Stomach (tissue), 4 donors: Measurements from ENCODE around the gene CPNE1.

Experiments used
- EP300 ChIP-seq: sonication (generic); formaldehyde crosslinking; IDR thresholded peaks from one replicate; pipeline ENCODE4 v1.6.1; 2017; ENCODE audit warnings: antibody characterized with exemption
- TF ChIP-seq, protein P1 (sequence below), 7 experiments: fragments of 450-650 bp in 4 of 7; fragments of 200-600 bp in 3 of 7; sonication (generic) in 3 of 7; IDR thresholded peaks; one replicate each; pipeline ENCODE4 v1.5.1; 2016 to 2019; ENCODE audit warnings: antibody characterized with exemption in 7 of 7, control low read depth in 2 of 7, mild to moderate bottlenecking in 1 of 7

DNA sequence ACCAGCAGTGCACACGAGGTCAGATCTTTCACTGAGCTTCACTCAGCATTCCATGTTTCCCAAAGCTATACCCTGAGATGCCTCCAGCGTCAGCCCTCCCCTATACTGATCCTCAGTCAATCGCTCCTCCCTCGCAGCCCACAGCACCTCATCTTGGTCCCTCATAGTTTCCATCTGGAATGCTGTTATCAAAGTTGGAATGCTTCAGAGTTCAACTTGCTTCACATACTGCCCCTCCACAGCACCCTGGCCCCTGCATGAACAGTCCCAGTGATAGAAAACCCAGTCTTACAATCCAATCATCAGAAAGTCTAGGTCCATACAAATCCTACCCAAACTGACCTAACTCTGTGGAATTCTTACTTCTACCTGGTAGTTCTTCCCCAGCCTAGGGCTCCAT is 29.0 kb downstream of the CPNE1 start:
- TF ChIP-seq, protein P1, sequence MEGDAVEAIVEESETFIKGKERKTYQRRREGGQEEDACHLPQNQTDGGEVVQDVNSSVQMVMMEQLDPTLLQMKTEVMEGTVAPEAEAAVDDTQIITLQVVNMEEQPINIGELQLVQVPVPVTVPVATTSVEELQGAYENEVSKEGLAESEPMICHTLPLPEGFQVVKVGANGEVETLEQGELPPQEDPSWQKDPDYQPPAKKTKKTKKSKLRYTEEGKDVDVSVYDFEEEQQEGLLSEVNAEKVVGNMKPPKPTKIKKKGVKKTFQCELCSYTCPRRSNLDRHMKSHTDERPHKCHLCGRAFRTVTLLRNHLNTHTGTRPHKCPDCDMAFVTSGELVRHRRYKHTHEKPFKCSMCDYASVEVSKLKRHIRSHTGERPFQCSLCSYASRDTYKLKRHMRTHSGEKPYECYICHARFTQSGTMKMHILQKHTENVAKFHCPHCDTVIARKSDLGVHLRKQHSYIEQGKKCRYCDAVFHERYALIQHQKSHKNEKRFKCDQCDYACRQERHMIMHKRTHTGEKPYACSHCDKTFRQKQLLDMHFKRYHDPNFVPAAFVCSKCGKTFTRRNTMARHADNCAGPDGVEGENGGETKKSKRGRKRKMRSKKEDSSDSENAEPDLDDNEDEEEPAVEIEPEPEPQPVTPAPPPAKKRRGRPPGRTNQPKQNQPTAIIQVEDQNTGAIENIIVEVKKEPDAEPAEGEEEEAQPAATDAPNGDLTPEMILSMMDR (IDR thresholded peaks at IDR 0.05), result no peak
- TF ChIP-seq EP300, result no peak
